Ovary (tissue), 9 donors: Measurements from ENCODE around the gene RRP15. TPM values are rescaled to one million over a fixed set of nuclear protein-coding genes. Genes with fewer than 3 reads are reported as not detected.

Experiments used
- DNase-seq, 5 donors: peaks; one replicate each; pipeline ENCODE4 v3.0.0-alpha.2; 2019 to 2020
- H3K27ac ChIP-seq, 2 donors: fragments of 200-600 bp; one replicate each; pipeline versions ENCODE4 v1.5.1 to v1.8.0; 2019 to 2022
- H3K27me3 ChIP-seq: fragments of 200-600 bp; one replicate; pipeline ENCODE4 v1.8.0; 2022
- H3K36me3 ChIP-seq: fragments of 200-600 bp; sonication (generic); one replicate; pipeline ENCODE4 v1.5.1; 2019
- H3K4me1 ChIP-seq: one replicate; pipeline ENCODE4 v1.8.1; 2013; ENCODE audit warnings: mild to moderate bottlenecking, moderate library complexity; ENCODE audit not compliant: insufficient read depth
- H3K4me3 ChIP-seq: fragments of 200-600 bp; sonication (generic); one replicate; pipeline ENCODE4 v1.5.1; 2017
- H3K9me3 ChIP-seq, 2 donors: fragments of 200-600 bp in 1 of 2; sonication (generic) in 1 of 2; one replicate each; pipeline versions ENCODE4 v1.5.1 to v1.8.1; 2013 to 2019; ENCODE audit warnings: mild to moderate bottlenecking in 1 of 2, moderate library complexity in 1 of 2
- EP300 ChIP-seq: sonication (generic); formaldehyde crosslinking; IDR thresholded peaks from one replicate; pipeline ENCODE4 v1.6.1; 2017; ENCODE audit warnings: antibody characterized with exemption
- POLR2A ChIP-seq: fragments of 450-650 bp; IDR thresholded peaks from one replicate; pipeline ENCODE4 v1.6.1; 2017; ENCODE audit warnings: antibody characterized with exemption, mild to moderate bottlenecking, moderate library complexity
- WGBS, 3 donors: extraction: QIAGEN DNeasy Blood & Tissue Kit in 1 of 3; methylation state at CpG; one replicate each; pipeline versions ENCODE4 v1.1.5 to v1.1.7; 2013 to 2017; 5-methylcytosine and 5-hydroxymethylcytosine counted together
- intact Hi-C, 4 donors: fragments of 100-400 bp; cut with DNase I; formaldehyde crosslinking; loops; one replicate each; pipeline versions ENCODE4 v1.11.0 to v1.15.1; 2022 to 2023
- polyA plus RNA-seq, 2 donors: library from polyadenylated mRNA; stranded (reverse); fragments of 200-250 nt in 1 of 2; fragments of 350-450 nt in 1 of 2; fragmentation: Illumina TruSeq in 1 of 2; extraction: RNeasy Lipid Tissue Mini Kit (QIAGEN cat#74804) in 1 of 2; gene quantifications; one replicate each; pipeline ENCODE4 v1.2.3, GENCODE V29; 2013 to 2014
- total RNA-seq, 7 donors: library from RNA; depleted of rRNA in 2 of 7; stranded (reverse); fragments of >200 nt in 2 of 7; fragmentation: NEBNext Ultra II Directional in 3 of 7; extraction: Animal tissue kit (Norgen Biotek cat#: 25700) in 3 of 7; gene quantifications; one replicate each; pipeline versions ENCODE4 v1.1.0 to v1.2.4, GENCODE V29; 2016 to 2023
- TF ChIP-seq, protein P1 (sequence below), 3 donors: fragments of 450-650 bp in 2 of 3; fragments of 200-600 bp in 1 of 3; IDR thresholded peaks; one replicate each; pipeline versions ENCODE4 v1.5.1 to v1.8.0; 2016 to 2022; ENCODE audit warnings: antibody characterized with exemption in 3 of 3, mild to moderate bottlenecking in 1 of 3
- donor health status: DM: no; HTN: no; CAD: no; lungs with moderate emphysema.
- donor health status: DM: no; HTN: no; CAD: no.
- donor health status: Bipolar disorder and iron deficiency.
- donor health status: DM: yes; HTN: yes; CAD: no.
- donor health status: DM: no; HTN: no; CAD: no.
- donor health status: DM: yes; HTN: yes; CAD: no.

Gene RRP15
- total and polyA plus RNA-seq, 9 donors = 2.3 to 27.9 (median 17.7) TPM

DNA sequence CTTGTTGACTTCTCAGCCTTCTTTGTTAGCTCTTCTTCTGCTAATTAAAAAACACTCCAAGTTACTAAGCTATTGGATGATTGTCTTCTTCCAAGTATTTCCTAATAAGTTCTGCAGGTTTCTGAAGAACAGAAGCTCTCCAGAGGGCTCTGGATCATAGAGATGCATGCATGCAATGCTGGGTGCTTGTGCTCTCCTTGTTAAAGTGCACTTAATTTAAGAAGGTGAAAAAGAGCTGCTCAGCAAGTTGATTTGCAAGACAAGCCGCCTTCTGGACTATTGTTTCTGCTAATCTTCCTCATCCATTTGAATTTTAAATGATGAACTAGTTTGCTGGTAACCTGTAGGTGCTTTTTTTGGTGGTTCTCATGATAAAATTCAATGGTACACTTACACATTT lies 16.1 kb downstream of the RRP15 start:
- TF ChIP-seq, protein P1, sequence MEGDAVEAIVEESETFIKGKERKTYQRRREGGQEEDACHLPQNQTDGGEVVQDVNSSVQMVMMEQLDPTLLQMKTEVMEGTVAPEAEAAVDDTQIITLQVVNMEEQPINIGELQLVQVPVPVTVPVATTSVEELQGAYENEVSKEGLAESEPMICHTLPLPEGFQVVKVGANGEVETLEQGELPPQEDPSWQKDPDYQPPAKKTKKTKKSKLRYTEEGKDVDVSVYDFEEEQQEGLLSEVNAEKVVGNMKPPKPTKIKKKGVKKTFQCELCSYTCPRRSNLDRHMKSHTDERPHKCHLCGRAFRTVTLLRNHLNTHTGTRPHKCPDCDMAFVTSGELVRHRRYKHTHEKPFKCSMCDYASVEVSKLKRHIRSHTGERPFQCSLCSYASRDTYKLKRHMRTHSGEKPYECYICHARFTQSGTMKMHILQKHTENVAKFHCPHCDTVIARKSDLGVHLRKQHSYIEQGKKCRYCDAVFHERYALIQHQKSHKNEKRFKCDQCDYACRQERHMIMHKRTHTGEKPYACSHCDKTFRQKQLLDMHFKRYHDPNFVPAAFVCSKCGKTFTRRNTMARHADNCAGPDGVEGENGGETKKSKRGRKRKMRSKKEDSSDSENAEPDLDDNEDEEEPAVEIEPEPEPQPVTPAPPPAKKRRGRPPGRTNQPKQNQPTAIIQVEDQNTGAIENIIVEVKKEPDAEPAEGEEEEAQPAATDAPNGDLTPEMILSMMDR (IDR thresholded peaks at IDR 0.05) = no peak
- TF ChIP-seq POLR2A (no peak), EP300 (no peak)
- Histone ChIP-seq H3K36me3 (no peaks in the 10 kb centered on the region), H3K9me3 (no peaks in the 10 kb centered on the region), H3K4me3 (no peak overlapping the region), H3K27ac (no peak overlapping the region), H3K4me1 (peaks cover 2% of the 10 kb centered on the region), H3K27me3 (no peaks in the 10 kb centered on the region)
- whole genome bisulfite sequencing, 3 donors = 94 to 97% (median 97%) methylated on average over 1 of the region's 1 CpG
- intact Hi-C loops = no loop called here
- no peak for DNase-seq

DNA sequence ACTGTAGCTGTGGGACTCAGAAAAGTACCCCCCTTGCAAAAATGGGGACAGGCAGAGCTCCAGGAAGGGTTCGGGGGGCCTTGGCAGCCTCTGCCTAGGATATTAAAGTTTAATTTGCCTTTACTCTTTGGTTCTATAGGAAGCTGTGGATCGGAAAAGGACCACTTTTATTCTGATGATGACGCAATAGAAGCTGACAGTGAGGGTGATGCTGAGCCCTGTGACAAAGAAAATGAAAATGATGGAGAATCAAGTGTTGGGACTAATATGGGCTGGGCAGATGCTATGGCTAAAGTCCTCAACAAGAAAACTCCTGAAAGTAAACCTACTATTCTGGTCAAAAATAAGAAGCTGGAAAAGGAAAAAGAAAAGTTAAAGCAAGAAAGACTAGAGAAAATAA lies 17.1 kb downstream of the RRP15 start:
- H3K4me3 ChIP-seq = no peak overlapping the region
- peaks cover 2% of the 10 kb centered on the region for H3K4me1 ChIP-seq
- H3K27ac ChIP-seq = no peak overlapping the region
- intact Hi-C loops = no loop called here
- DNase-seq = no peak
- TF ChIP-seq POLR2A (no peak), EP300 (no peak)
- TF ChIP-seq, protein P1 (IDR thresholded peaks at IDR 0.05) = no peak
- no peaks in the 10 kb centered on the region for H3K27me3 ChIP-seq
- 95 to 97% (median 97%) methylated on average over 3 of the region's 3 CpGs for WGBS, 3 donors
- no peaks in the 10 kb centered on the region for H3K9me3 ChIP-seq
- H3K36me3 ChIP-seq = no peaks in the 10 kb centered on the region

DNA sequence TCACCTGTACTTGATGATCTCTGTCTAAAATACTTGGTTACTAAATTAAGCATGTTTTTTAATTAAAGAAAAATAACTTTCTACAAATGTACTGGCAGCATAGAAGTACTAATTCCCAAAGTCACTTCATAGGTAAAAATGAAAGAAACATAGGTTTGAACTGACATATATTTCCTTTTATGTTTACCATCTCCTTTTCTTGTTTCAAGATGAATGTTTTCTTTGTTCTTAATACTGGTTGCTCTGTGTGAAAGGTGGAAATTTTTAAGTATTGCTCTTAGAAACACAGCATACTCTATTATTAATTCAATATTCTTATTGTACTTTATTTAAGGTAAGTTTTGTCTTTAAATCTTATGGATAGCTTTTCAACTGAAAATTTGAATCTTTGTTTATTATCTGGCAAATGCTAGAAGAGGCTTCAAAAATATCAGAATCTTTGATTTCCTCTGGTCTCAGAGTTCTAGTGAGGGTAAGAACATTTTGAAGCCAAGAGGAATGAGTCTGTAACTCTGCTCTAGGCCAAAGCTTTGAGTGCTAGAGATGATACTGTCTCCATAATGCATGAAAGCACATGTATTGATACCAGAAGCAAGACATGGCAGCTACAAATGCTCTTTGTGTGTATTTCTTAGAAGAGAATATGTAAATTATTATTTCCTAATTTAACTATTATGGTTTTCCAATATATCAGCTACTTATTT lies 18.2 kb downstream of the RRP15 start:
- H3K27ac ChIP-seq = no peak overlapping the region
- H3K36me3 ChIP-seq = no peaks in the 10 kb centered on the region
- DNase-seq = no peak
- no peaks in the 10 kb centered on the region for H3K9me3 ChIP-seq
- no peak overlapping the region for H3K4me3 ChIP-seq
- H3K27me3 ChIP-seq = no peaks in the 10 kb centered on the region
- TF ChIP-seq POLR2A = no peak
- TF ChIP-seq EP300 = no peak
- TF ChIP-seq, protein P1 (IDR thresholded peaks at IDR 0.05) = no peak
- intact Hi-C loops = no loop called here
- peaks cover 2% of the 10 kb centered on the region for H3K4me1 ChIP-seq

GRCh38 chr1:218304281-218305039 lies 19.4 kb downstream of the RRP15 start:
- Histone ChIP-seq H3K4me3 (no peak overlapping the region), H3K27ac (no peak overlapping the region), H3K4me1 (peaks cover 2% of the 10 kb centered on the region), H3K36me3 (no peaks in the 10 kb centered on the region), H3K9me3 (no peaks in the 10 kb centered on the region), H3K27me3 (no peaks in the 10 kb centered on the region)
- 47 to 62% (median 55%) methylated on average over 8 of the region's 8 CpGs for WGBS, 3 donors
- TF ChIP-seq POLR2A (no peak), EP300 (no peak)
- TF ChIP-seq, protein P1 (IDR thresholded peaks at IDR 0.05) = no peak
- intact Hi-C loops = no loop called here
- DNase-seq = peak in 1 of 5 donors; percentile 30
